ENCODE results near the gene HSD3B7. TPM values are rescaled to one million over a fixed set of nuclear protein-coding genes. Genes with fewer than 3 reads are reported as not detected.
"Not testable (repeated sequence)": the region's sequence is repeated elsewhere in the genome, so short reads cannot be mapped to it uniquely, and the experiment has no call there.

The HSD3B7 gene
- 0.74 TPM for polyA plus RNA-seq (2012; ENCODE audit: missing spikeins)

GRCh38 chr16:30984669-30985400 lies at the start of gene HSD3B7:
Gene HSD3B7, plus strand, starts transcription at chr16:30985207. Its CDS starts 452 bp downstream, at chr16:30985659.
- DNase-seq (ENCODE audit: insufficient read length), result peak; percentile 97
- FAIRE-seq, result peak; percentile 87
- TF ChIP-seq POLR2A (IDR thresholded peaks at IDR 0.05; ENCODE audit: low read depth, low read length) (no peak), TAF1 (IDR thresholded peaks at IDR 0.05; ENCODE audit: borderline replicate concordance, low read depth, low read length) (no peak), POLR2AphosphoS5 (IDR thresholded peaks at IDR 0.05; ENCODE audit: low read depth, low read length) (no peak; the same call in 1 of the 2 replicates)

DNA sequence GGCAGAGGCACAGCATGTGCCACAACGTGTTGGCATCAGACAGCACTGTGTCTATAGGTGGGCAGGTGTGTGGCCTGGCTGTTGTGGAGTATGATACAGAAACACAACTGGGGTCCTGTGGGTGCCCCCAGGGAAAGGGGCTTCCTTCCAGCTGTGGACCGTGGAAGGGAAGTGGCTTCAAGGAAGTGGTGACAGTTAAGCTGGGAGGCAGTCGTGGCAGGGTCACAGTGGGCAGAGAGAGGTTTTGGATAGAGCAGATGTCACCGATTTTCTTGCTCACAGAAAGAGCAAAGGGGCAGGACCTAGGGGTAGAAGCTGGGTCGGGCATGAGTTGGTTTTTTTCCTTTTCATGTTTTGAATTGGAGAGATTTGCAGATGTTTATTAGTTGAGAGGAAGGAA lies 47.3 kb upstream of the HSD3B7 start:
- no peak for FAIRE-seq

GRCh38 chr16:30939571-30939970 lies 45.4 kb upstream of the HSD3B7 start:
- FAIRE-seq; DNase-seq (ENCODE audit: insufficient read length): not testable (repeated sequence)

More for the DNA sequence above, 47.3 kb upstream of the HSD3B7 start:
- no peak for DNase-seq (ENCODE audit: insufficient read length)
- TF ChIP-seq TAF1 (IDR thresholded peaks at IDR 0.05; ENCODE audit: borderline replicate concordance, low read depth, low read length), result no peak
- no peak for TF ChIP-seq POLR2A (IDR thresholded peaks at IDR 0.05; ENCODE audit: low read depth, low read length)
- TF ChIP-seq POLR2AphosphoS5 (IDR thresholded peaks at IDR 0.05; ENCODE audit: low read depth, low read length), result no peak

- peak; percentile 96 for DNase-seq (ENCODE audit: insufficient read length)
- TF ChIP-seq POLR2AphosphoS5 (IDR thresholded peaks at IDR 0.05; ENCODE audit: low read depth, low read length) (no peak), POLR2A (IDR thresholded peaks at IDR 0.05; ENCODE audit: low read depth, low read length) (no peak), TAF1 (IDR thresholded peaks at IDR 0.05; ENCODE audit: borderline replicate concordance, low read depth, low read length) (no peak)
- peak; percentile 96 for FAIRE-seq
Measured at GRCh38 chr16:30941600-30942425, 43.2 kb upstream of the HSD3B7 start.

GRCh38 chr16:30942426-30942806 lies 42.6 kb upstream of the HSD3B7 start:
- DNase-seq (ENCODE audit: insufficient read length) (no peak), FAIRE-seq (no peak)
- no peak for TF ChIP-seq POLR2A (IDR thresholded peaks at IDR 0.05; ENCODE audit: low read depth, low read length)
- no peak for TF ChIP-seq TAF1 (IDR thresholded peaks at IDR 0.05; ENCODE audit: borderline replicate concordance, low read depth, low read length)
- no peak for TF ChIP-seq POLR2AphosphoS5 (IDR thresholded peaks at IDR 0.05; ENCODE audit: low read depth, low read length)

DNA sequence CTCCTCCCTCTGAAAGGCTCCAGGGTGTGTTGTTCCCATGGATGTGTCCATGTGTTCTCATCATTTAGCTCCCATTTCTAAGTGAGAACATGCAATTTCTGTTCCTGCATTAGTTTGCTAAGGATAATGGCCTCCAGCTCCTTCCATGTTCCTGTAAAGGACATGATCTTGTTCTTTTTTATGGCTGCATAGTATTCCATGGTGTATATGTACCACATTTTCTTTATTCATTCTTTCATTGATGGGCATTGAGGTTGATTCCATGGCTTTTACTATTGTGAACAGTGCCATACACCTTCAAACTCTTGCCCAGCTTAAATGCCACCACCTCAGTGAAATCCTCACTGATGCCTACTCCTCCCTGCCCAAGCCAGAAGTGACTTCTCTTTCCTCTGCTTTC lies 40.7 kb upstream of the HSD3B7 start:
- no peak for TF ChIP-seq POLR2AphosphoS5 (IDR thresholded peaks at IDR 0.05; ENCODE audit: low read depth, low read length)
- TF ChIP-seq POLR2A (IDR thresholded peaks at IDR 0.05; ENCODE audit: low read depth, low read length), result no peak
- TF ChIP-seq TAF1 (IDR thresholded peaks at IDR 0.05; ENCODE audit: borderline replicate concordance, low read depth, low read length), result no peak
- DNase-seq (ENCODE audit: insufficient read length), result no peak
- no peak for FAIRE-seq

DNA sequence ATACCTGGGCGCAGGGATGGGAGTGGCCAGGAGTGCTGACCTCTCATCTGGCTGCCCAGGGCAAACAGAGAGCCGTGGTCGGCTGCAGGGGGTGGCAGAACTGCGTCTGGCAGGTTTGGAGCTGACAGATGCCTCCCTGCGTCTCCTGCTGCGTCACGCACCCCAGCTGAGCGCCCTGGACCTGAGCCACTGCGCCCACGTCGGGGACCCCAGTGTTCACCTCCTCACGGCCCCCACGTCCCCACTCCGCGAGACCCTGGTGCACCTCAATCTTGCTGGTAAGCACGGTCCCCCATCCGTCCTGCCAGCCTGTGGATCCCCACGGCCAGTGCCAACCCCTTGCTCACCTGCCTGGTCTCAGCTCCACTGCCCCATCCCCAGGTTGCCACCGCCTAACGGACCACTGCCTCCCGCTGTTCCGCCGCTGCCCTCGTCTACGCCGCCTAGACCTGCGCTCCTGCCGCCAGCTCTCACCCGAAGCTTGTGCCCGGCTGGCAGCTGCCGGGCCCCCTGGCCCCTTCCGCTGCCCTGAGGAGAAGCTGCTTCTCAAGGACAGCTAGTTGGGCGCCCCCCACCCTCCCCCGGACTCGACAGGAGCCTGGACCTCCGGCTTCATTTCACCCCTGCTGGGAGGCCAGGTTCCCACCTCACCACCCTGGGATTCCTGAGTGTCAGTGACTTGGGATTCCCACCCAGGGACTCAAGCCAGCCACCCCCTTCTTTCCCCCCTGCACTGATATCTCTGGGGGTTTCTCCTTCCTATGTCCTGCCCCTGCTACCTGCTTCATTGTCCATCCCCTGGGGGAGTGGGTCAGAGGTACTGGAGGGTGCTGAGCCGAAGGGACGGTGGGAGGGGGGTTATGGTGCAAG lies 38.1 kb upstream of the HSD3B7 start:
- no peak for FAIRE-seq
- DNase-seq (ENCODE audit: insufficient read length), result no peak
- TF ChIP-seq TAF1 (IDR thresholded peaks at IDR 0.05; ENCODE audit: borderline replicate concordance, low read depth, low read length), result no peak
- TF ChIP-seq POLR2A (IDR thresholded peaks at IDR 0.05; ENCODE audit: low read depth, low read length), result no peak
- TF ChIP-seq POLR2AphosphoS5 (IDR thresholded peaks at IDR 0.05; ENCODE audit: low read depth, low read length), result no peak

DNA sequence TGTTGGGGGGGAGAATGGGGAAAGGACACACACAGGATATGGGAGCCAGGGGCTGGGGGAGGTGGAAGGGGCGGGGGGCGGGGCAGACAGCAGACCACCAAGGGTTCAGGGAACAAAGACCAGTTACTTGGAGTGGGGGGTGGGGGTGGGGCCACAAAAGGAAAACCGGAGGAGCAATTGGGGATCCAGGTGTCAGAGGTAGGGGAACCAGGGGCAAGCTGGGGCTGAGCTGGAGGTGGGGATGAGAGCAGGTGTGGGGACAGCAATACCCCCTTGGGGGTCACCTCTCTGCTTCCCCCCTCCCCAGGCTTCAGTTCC lies 37.5 kb upstream of the HSD3B7 start:
- TF ChIP-seq POLR2A (IDR thresholded peaks at IDR 0.05; ENCODE audit: low read depth, low read length) (no peak), POLR2AphosphoS5 (IDR thresholded peaks at IDR 0.05; ENCODE audit: low read depth, low read length) (no peak), TAF1 (IDR thresholded peaks at IDR 0.05; ENCODE audit: borderline replicate concordance, low read depth, low read length) (no peak)

GRCh38 chr16:30947859-30948666 lies 36.9 kb upstream of the HSD3B7 start:
- no peak for DNase-seq (ENCODE audit: insufficient read length)
- TF ChIP-seq TAF1 (IDR thresholded peaks at IDR 0.05; ENCODE audit: borderline replicate concordance, low read depth, low read length) (no peak), POLR2A (IDR thresholded peaks at IDR 0.05; ENCODE audit: low read depth, low read length) (no peak), POLR2AphosphoS5 (IDR thresholded peaks at IDR 0.05; ENCODE audit: low read depth, low read length) (no peak)
- FAIRE-seq, result no peak

More for the DNA sequence above, 37.5 kb upstream of the HSD3B7 start:
- no peak for FAIRE-seq
- no peak for DNase-seq (ENCODE audit: insufficient read length)
